Trophoblast cell (in vitro differentiated cells and primary cell): ENCODE measurements around the gene CACNA1C.

Experiments
- DNase-seq, 2 donors: peaks; one replicate each; pipeline ENCODE4 v3.0.0-alpha.2; 2016
- H2AFZ ChIP-seq: 2 replicates; pipeline ENCODE4 v1.6.1; 2013; ENCODE audit warnings: low read length, moderate library complexity, mild to moderate bottlenecking; ENCODE audit not compliant: insufficient read depth, poor library complexity
- H2AK5ac ChIP-seq: 2 replicates; pipeline ENCODE4 v1.6.1; 2013; ENCODE audit warnings: mild to moderate bottlenecking, low read length
- H2BK120ac ChIP-seq: 2 replicates; pipeline ENCODE4 v1.6.1; 2013; ENCODE audit warnings: low read length, mild to moderate bottlenecking, moderate library complexity; ENCODE audit not compliant: insufficient read depth, poor library complexity
- H2BK12ac ChIP-seq: 2 replicates; pipeline ENCODE4 v1.6.1; 2013; ENCODE audit warnings: mild to moderate bottlenecking, low read length, moderate library complexity
- H2BK5ac ChIP-seq: 2 replicates; pipeline ENCODE4 v1.6.1; 2013; ENCODE audit warnings: low read length, low read depth, moderate library complexity, mild to moderate bottlenecking; ENCODE audit not compliant: poor library complexity
- H3K14ac ChIP-seq: 2 replicates; pipeline ENCODE4 v1.6.1; 2013; ENCODE audit warnings: mild to moderate bottlenecking, low read length
- H3K18ac ChIP-seq: 2 replicates; pipeline ENCODE4 v1.6.1; 2013; ENCODE audit warnings: mild to moderate bottlenecking, low read length
- H3K23ac ChIP-seq: 2 replicates; pipeline ENCODE4 v1.6.1; 2013; ENCODE audit warnings: low read length
- H3K27ac ChIP-seq: 2 replicates; pipeline ENCODE4 v1.5.1; 2013; ENCODE audit warnings: low read depth, mild to moderate bottlenecking, inconsistent platforms, low read length, moderate library complexity
- H3K27me3 ChIP-seq: 2 replicates; pipeline ENCODE4 v1.6.1; 2013; ENCODE audit warnings: inconsistent platforms, mild to moderate bottlenecking, low read length, moderate library complexity; ENCODE audit not compliant: insufficient read depth
- H3K36me3 ChIP-seq, 2 experiments: 1 replicate in 1 of 2; 2 replicates in 1 of 2; pipeline ENCODE4 v1.6.1; 2013; ENCODE audit warnings: low read length in 2 of 2, mild to moderate bottlenecking in 2 of 2, moderate library complexity in 1 of 2; ENCODE audit not compliant: insufficient read depth in 2 of 2, control insufficient read depth in 1 of 2
- H3K4ac ChIP-seq: 2 replicates; pipeline ENCODE4 v1.6.1; 2013; ENCODE audit warnings: low read depth, mild to moderate bottlenecking, low read length, moderate library complexity
- H3K4me1 ChIP-seq, 2 experiments: 1 replicate in 1 of 2; 2 replicates in 1 of 2; pipeline ENCODE4 v1.6.1; 2013; ENCODE audit warnings: low read length in 2 of 2, mild to moderate bottlenecking in 2 of 2, moderate library complexity in 1 of 2; ENCODE audit not compliant: insufficient read depth in 2 of 2, control insufficient read depth in 1 of 2
- H3K4me2 ChIP-seq: 2 replicates; pipeline ENCODE4 v1.6.1; 2013; ENCODE audit warnings: inconsistent platforms, mild to moderate bottlenecking, low read length, moderate library complexity
- H3K4me3 ChIP-seq: 2 replicates; pipeline ENCODE4 v1.5.1; 2013; ENCODE audit warnings: mild to moderate bottlenecking, low read depth, low read length, inconsistent platforms
- H3K79me1 ChIP-seq: one replicate; pipeline ENCODE4 v1.6.1; 2013; ENCODE audit warnings: low read length
- H3K79me2 ChIP-seq: 2 replicates; pipeline ENCODE4 v1.6.1; 2013; ENCODE audit warnings: low read length, mild to moderate bottlenecking; ENCODE audit not compliant: control insufficient read depth, insufficient read depth, poor library complexity
- H3K9ac ChIP-seq: 2 replicates; pipeline ENCODE4 v1.6.1; 2013; ENCODE audit warnings: mild to moderate bottlenecking, low read length
- H3K9me3 ChIP-seq: 2 replicates; pipeline ENCODE4 v1.6.1; 2013; ENCODE audit warnings: low read depth, mild to moderate bottlenecking, control low read depth, inconsistent platforms, low read length; ENCODE audit not compliant: insufficient read depth
- H4K12ac ChIP-seq: 2 replicates; pipeline ENCODE4 v1.6.1; 2013; ENCODE audit warnings: low read depth, mild to moderate bottlenecking, low read length, moderate library complexity
- H4K8ac ChIP-seq: 2 replicates; pipeline ENCODE4 v1.6.1; 2013; ENCODE audit warnings: low read depth, mild to moderate bottlenecking, low read length, moderate library complexity
- H4K91ac ChIP-seq: one replicate; pipeline ENCODE4 v1.6.1; 2013; ENCODE audit warnings: low read depth, mild to moderate bottlenecking, low read length, moderate library complexity
- WGBS: extraction: QIAGEN DNeasy Blood & Tissue Kit; methylation state at CpG from one replicate; pipeline ENCODE4 v1.1.7; 2013; ENCODE audit warnings: missing lambda C conversion rate; ENCODE audit not compliant: insufficient read length, insufficient coverage; ENCODE audit errors: extremely low coverage; 5-methylcytosine and 5-hydroxymethylcytosine counted together

Gene CACNA1C

DNA sequence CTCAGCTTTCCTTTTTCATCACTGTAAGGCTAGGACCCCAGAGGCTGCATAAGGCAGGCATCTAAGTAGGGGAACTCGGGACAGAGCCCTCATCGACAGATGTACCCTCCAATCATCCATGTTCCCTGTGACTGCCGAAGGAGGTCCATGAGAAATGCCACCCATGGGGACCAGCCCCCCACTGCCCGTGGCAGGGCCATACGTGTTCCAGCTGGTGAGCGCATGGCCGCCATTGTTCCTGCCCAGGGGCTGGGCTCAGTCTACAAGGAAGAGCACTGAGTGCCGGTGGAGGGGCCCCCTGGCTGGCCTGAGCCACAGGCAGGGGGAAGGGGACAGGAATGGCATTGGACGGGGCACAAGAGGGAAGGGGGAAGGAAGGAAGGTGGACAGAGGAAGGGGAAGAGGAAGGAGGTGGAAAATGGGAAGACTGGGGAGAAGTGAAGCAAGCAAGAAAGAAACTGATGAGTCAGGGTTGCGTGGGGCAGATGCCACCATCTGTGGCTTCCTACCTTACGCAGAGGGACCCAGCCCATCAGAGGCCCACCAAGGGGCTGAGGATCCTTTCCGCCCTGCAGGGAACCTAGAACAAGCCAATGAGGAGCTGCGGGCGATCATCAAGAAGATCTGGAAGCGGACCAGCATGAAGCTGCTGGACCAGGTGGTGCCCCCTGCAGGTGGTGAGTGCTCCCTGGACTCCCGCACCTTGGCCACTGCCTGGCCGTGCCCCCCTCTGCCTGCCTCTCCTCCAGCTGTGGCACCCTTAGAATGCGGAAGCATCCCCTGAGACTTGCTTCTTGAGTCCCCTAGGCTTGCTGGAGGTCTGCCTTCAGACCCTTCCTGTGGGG lies 621.4 kb downstream of the CACNA1C start:
- H2BK5ac ChIP-seq = no peak overlapping the region
- WGBS = no CpG with 5 or more reads among the region's 18 CpGs
- DNase-seq = no peak

DNA sequence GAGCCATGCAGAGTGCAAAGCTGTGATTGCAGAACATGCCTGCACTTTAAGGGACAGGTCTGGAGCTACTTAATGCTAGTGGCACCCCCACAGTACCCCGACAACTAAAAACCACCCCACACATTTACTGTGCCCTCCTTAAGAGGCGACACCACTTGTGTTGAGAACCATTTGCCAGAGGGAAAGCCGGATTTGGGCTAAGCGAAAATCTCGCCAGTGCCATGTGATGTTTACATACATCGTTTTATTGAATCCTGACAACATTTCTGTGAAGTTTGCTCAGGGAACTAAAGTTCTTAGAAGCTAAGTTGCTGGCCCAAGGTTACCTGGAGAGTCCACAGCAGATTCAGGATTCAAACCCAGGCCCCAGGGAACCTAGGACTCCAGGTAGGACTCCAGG lies 623.0 kb downstream of the CACNA1C start:
- WGBS = no CpG with 5 or more reads among the region's 6 CpGs
- H3K36me3 ChIP-seq = peaks cover 7 to 10% of the 10 kb centered on the region in 2 experiments

More for the DNA sequence above, 621.4 kb downstream of the CACNA1C start:
- no peak overlapping the region for H3K23ac ChIP-seq
- no peak overlapping the region for H3K4me2 ChIP-seq
- H2AFZ ChIP-seq = no peak overlapping the region
- no peak overlapping the region for H4K91ac ChIP-seq
- H2BK120ac ChIP-seq = no peak overlapping the region
- H3K9me3 ChIP-seq = no peaks in the 10 kb centered on the region
- no peak overlapping the region for H3K4me3 ChIP-seq
- H3K79me2 ChIP-seq = no peaks in the 10 kb centered on the region
- no peak overlapping the region for H4K8ac ChIP-seq
- H3K4me1 ChIP-seq = no peaks in the 10 kb centered on the region
- H3K14ac ChIP-seq = no peak overlapping the region
- no peaks in the 10 kb centered on the region for H3K79me1 ChIP-seq
- no peaks in the 10 kb centered on the region for H3K27me3 ChIP-seq
- peaks cover 6 to 8% of the 10 kb centered on the region in 2 experiments for H3K36me3 ChIP-seq
- H2BK12ac ChIP-seq = no peak overlapping the region
- no peak overlapping the region for H3K18ac ChIP-seq
- no peak overlapping the region for H2AK5ac ChIP-seq
- H4K12ac ChIP-seq = no peak overlapping the region
- no peak overlapping the region for H3K27ac ChIP-seq
- no peak overlapping the region for H3K4ac ChIP-seq
- H3K9ac ChIP-seq = no peak overlapping the region

DNA sequence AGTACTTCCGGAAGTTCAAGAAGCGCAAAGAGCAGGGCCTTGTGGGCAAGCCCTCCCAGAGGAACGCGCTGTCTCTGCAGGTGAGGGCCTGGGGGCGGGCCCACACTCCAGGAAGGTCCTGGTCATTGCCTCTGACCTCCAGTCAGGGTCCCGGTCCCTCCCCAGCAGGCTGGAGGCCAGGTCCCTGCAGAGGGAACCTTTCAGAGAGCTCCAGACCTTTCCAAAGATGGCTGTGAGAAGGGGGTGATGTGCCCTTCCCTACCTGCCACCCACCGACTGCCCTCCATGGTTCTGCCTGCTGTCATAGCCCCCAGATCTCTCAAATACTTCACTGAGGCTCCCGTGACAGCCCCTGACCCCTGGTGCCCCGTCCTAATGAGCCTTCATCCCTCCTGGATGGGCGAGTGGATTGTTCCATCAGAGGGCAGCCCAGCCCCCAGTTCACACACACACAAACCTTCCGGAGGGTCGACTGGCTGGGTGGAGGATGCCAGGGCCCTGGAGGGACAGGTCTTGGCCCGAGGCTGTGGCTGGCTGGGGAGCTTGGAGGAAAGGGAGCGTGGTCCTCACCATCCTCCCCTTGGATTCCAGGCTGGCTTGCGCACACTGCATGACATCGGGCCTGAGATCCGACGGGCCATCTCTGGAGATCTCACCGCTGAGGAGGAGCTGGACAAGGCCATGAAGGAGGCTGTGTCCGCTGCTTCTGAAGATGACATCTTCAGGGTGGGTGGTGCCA lies 624.5 kb downstream of the CACNA1C start:
- Histone ChIP-seq H3K4me1 (no peaks in the 10 kb centered on the region), H2BK120ac (no peak overlapping the region), H3K18ac (no peak overlapping the region), H3K79me1 (no peaks in the 10 kb centered on the region), H2AFZ (no peak overlapping the region), H3K36me3 (peaks cover 7 to 10% of the 10 kb centered on the region in 2 experiments), H4K12ac (no peak overlapping the region), H2BK12ac (no peak overlapping the region), H3K14ac (no peak overlapping the region), H3K9me3 (peaks cover 2% of the 10 kb centered on the region), H3K79me2 (no peaks in the 10 kb centered on the region), H3K23ac (no peak overlapping the region), H3K27me3 (no peaks in the 10 kb centered on the region), H2BK5ac (no peak overlapping the region), H3K9ac (no peak overlapping the region), H3K27ac (no peak overlapping the region), H3K4me3 (no peak overlapping the region), H3K4ac (no peak overlapping the region), H4K8ac (no peak overlapping the region), H2AK5ac (no peak overlapping the region), H4K91ac (no peak overlapping the region), H3K4me2 (no peak overlapping the region)
- WGBS = no CpG with 5 or more reads among the region's 20 CpGs
- DNase-seq = no peak

More for the DNA sequence above, 623.0 kb downstream of the CACNA1C start:
- H4K12ac ChIP-seq = no peak overlapping the region
- H3K27me3 ChIP-seq = no peaks in the 10 kb centered on the region
- no peak overlapping the region for H4K91ac ChIP-seq
- H3K4me3 ChIP-seq = no peak overlapping the region
- no peak overlapping the region for H3K4me2 ChIP-seq
- H3K23ac ChIP-seq = no peak overlapping the region
- H2BK120ac ChIP-seq = no peak overlapping the region
- no peaks in the 10 kb centered on the region for H3K79me2 ChIP-seq
- no peak overlapping the region for H2AK5ac ChIP-seq
- no peaks in the 10 kb centered on the region for H3K79me1 ChIP-seq
- H4K8ac ChIP-seq = no peak overlapping the region
- no peak overlapping the region for H3K27ac ChIP-seq
- H2BK5ac ChIP-seq = no peak overlapping the region
- no peak overlapping the region for H3K18ac ChIP-seq
- no peak overlapping the region for H2AFZ ChIP-seq
- no peak for DNase-seq
- H3K4me1 ChIP-seq = no peaks in the 10 kb centered on the region
- no peak overlapping the region for H3K14ac ChIP-seq
- no peak overlapping the region for H3K4ac ChIP-seq
- H3K9me3 ChIP-seq = no peaks in the 10 kb centered on the region
- no peak overlapping the region for H2BK12ac ChIP-seq
- no peak overlapping the region for H3K9ac ChIP-seq

DNA sequence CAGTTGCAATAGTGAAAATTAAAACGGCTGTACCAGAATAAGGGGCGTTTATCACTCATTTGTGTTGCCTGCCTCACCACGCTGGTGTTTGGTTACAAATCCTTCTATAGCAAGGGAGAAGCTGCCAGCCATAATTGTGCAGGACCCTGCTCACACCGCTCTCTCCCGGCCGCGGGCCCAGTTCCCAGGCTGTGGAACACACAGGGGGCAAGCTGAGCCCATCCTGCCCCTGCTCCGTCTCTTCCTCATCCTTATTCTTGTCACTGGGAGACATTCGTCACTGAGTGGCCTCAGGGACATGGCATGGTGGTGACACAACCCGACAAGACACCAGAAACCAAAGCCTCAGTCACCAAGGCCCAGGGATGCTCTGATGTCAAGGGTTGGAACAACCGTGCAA lies 625.6 kb downstream of the CACNA1C start:
- Histone ChIP-seq H3K79me1 (no peaks in the 10 kb centered on the region), H3K4ac (no peak overlapping the region), H3K18ac (no peak overlapping the region), H4K8ac (no peak overlapping the region), H3K36me3 (peaks cover 7 to 10% of the 10 kb centered on the region in 2 experiments), H3K79me2 (no peaks in the 10 kb centered on the region), H3K23ac (no peak overlapping the region), H2BK5ac (no peak overlapping the region), H3K4me2 (no peak overlapping the region), H3K27ac (no peak overlapping the region), H3K27me3 (no peaks in the 10 kb centered on the region), H3K4me1 (no peaks in the 10 kb centered on the region), H2BK120ac (no peak overlapping the region), H4K91ac (no peak overlapping the region), H3K9ac (no peak overlapping the region), H2AFZ (no peak overlapping the region), H3K4me3 (no peak overlapping the region), H2AK5ac (no peak overlapping the region), H2BK12ac (no peak overlapping the region), H3K9me3 (peaks cover 2% of the 10 kb centered on the region), H4K12ac (no peak overlapping the region), H3K14ac (no peak overlapping the region)
- DNase-seq = no peak
- WGBS = no CpG with 5 or more reads among the region's 11 CpGs
